ENCODE measurements around the gene CHTOP. TPM values are rescaled to one million over a fixed set of nuclear protein-coding genes. Genes with fewer than 3 reads are reported as not detected.

CHTOP gene
- total and polyA plus RNA-seq, 2 experiments from 2014 or later: 73.4 to 97.8 TPM

DNA sequence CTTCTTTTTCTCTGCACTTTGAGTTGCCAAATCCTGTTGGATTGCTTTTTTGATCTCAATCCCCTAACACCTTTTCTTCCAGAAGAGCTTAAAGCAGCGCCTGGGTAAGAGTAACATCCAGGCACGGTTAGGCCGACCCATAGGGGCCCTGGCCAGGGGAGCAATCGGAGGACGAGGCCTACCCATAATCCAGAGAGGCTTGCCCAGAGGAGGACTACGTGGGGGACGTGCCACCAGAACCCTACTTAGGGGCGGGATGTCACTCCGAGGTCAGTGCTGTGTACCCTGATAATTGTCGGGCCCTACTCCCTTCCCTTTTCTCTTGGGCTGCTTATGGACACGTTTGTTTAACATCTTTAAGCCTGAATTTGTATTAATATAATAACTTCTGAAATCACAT lies 8.3 kb downstream of the CHTOP start (continued):
- TF ChIP-seq, protein P1, sequence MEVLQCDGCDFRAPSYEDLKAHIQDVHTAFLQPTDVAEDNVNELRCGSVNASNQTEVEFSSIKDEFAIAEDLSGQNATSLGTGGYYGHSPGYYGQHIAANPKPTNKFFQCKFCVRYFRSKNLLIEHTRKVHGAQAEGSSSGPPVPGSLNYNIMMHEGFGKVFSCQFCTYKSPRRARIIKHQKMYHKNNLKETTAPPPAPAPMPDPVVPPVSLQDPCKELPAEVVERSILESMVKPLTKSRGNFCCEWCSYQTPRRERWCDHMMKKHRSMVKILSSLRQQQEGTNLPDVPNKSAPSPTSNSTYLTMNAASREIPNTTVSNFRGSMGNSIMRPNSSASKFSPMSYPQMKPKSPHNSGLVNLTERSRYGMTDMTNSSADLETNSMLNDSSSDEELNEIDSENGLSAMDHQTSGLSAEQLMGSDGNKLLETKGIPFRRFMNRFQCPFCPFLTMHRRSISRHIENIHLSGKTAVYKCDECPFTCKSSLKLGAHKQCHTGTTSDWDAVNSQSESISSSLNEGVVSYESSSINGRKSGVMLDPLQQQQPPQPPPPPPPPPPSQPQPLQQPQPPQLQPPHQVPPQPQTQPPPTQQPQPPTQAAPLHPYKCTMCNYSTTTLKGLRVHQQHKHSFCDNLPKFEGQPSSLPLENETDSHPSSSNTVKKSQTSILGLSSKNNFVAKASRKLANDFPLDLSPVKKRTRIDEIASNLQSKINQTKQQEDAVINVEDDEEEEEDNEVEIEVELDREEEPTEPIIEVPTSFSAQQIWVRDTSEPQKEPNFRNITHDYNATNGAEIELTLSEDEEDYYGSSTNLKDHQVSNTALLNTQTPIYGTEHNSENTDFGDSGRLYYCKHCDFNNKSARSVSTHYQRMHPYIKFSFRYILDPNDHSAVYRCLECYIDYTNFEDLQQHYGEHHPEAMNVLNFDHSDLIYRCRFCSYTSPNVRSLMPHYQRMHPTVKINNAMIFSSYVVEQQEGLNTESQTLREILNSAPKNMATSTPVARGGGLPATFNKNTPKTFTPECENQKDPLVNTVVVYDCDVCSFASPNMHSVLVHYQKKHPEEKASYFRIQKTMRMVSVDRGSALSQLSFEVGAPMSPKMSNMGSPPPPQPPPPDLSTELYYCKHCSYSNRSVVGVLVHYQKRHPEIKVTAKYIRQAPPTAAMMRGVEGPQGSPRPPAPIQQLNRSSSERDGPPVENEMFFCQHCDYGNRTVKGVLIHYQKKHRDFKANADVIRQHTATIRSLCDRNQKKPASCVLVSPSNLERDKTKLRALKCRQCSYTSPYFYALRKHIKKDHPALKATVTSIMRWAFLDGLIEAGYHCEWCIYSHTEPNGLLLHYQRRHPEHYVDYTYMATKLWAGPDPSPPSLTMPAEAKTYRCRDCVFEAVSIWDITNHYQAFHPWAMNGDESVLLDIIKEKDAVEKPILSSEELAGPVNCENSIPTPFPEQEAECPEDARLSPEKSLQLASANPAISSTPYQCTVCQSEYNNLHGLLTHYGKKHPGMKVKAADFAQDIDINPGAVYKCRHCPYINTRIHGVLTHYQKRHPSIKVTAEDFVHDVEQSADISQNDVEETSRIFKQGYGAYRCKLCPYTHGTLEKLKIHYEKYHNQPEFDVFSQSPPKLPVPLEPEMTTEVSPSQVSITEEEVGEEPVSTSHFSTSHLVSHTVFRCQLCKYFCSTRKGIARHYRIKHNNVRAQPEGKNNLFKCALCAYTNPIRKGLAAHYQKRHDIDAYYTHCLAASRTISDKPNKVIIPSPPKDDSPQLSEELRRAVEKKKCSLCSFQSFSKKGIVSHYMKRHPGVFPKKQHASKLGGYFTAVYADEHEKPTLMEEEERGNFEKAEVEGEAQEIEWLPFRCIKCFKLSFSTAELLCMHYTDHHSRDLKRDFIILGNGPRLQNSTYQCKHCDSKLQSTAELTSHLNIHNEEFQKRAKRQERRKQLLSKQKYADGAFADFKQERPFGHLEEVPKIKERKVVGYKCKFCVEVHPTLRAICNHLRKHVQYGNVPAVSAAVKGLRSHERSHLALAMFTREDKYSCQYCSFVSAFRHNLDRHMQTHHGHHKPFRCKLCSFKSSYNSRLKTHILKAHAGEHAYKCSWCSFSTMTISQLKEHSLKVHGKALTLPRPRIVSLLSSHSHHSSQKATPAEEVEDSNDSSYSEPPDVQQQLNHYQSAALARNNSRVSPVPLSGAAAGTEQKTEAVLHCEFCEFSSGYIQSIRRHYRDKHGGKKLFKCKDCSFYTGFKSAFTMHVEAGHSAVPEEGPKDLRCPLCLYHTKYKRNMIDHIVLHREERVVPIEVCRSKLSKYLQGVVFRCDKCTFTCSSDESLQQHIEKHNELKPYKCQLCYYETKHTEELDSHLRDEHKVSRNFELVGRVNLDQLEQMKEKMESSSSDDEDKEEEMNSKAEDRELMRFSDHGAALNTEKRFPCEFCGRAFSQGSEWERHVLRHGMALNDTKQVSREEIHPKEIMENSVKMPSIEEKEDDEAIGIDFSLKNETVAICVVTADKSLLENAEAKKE (CRISPR knock-in tag; IDR thresholded peaks at IDR 0.05): no peak
- TF ChIP-seq JUNB (IDR thresholded peaks at IDR 0.05; ENCODE audit: unreplicated experiment) (no peak), EZH2phosphoT487 (IDR thresholded peaks at IDR 0.05; ENCODE audit: unreplicated experiment) (no peak), ZNF331 (CRISPR knock-in tag; IDR thresholded peaks at IDR 0.05; ENCODE audit: low read depth) (no peak), EZH2 (IDR thresholded peaks at IDR 0.05; ENCODE audit: low read depth, unreplicated experiment) (no peak), REST (IDR thresholded peaks at IDR 0.05; ENCODE audit: unreplicated experiment) (no peak), POLR2AphosphoS5 (IDR thresholded peaks at IDR 0.05; ENCODE audit: low read depth) (no peak)
